ENCODE results near the gene AGTRAP. TPM values are rescaled to one million over a fixed set of nuclear protein-coding genes. Genes with fewer than 3 reads are reported as not detected.

The AGTRAP gene
- total and polyA plus RNA-seq, 9 of the 15 experiments (the other 6 are each of a cell fraction or from before 2014, with no cell fraction given): 26.8 to 105 (median 57.5) TPM

DNA sequence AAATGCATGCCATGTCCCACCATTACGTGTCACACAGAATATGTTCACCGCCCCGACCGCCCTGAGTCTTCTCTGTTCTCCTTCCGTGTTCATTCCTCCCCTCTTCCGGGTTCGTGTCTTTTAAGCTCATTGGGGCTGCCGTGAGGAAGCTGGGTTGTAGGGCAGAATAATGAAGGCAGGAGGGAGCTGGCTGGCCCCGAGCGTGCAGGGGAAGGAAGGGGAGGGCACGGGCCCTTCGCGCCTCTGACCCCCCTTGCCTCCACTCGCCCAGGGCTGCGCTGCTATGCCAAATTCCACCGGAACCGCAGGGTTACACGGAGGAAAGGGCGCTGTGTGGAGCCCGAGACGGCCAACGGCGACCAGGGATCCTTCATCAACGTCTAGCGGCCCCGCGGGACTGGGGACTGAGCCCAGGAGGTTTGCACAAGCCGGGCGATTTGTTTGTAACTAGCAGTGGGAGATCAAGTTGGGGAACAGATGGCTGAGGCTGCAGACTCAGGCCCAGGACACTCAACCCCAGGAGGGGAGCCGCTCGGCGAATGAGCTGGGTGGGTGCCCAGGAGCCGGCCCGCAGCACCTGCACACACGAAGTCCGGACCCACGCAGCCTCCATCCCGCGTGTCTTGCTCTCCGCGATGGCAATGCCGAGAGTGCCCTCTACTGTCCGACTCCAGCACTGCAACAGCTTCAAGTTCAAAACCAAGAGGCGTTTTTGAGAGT lies 16.5 kb upstream of the AGTRAP start (continued):
- TF ChIP-seq, protein P1, sequence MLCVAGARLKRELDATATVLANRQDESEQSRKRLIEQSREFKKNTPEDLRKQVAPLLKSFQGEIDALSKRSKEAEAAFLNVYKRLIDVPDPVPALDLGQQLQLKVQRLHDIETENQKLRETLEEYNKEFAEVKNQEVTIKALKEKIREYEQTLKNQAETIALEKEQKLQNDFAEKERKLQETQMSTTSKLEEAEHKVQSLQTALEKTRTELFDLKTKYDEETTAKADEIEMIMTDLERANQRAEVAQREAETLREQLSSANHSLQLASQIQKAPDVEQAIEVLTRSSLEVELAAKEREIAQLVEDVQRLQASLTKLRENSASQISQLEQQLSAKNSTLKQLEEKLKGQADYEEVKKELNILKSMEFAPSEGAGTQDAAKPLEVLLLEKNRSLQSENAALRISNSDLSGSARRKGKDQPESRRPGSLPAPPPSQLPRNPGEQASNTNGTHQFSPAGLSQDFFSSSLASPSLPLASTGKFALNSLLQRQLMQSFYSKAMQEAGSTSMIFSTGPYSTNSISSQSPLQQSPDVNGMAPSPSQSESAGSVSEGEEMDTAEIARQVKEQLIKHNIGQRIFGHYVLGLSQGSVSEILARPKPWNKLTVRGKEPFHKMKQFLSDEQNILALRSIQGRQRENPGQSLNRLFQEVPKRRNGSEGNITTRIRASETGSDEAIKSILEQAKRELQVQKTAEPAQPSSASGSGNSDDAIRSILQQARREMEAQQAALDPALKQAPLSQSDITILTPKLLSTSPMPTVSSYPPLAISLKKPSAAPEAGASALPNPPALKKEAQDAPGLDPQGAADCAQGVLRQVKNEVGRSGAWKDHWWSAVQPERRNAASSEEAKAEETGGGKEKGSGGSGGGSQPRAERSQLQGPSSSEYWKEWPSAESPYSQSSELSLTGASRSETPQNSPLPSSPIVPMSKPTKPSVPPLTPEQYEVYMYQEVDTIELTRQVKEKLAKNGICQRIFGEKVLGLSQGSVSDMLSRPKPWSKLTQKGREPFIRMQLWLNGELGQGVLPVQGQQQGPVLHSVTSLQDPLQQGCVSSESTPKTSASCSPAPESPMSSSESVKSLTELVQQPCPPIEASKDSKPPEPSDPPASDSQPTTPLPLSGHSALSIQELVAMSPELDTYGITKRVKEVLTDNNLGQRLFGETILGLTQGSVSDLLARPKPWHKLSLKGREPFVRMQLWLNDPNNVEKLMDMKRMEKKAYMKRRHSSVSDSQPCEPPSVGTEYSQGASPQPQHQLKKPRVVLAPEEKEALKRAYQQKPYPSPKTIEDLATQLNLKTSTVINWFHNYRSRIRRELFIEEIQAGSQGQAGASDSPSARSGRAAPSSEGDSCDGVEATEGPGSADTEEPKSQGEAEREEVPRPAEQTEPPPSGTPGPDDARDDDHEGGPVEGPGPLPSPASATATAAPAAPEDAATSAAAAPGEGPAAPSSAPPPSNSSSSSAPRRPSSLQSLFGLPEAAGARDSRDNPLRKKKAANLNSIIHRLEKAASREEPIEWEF (CRISPR knock-in tag; IDR thresholded peaks at IDR 0.05): no peak
- peak; percentile 77 for TF ChIP-seq CTBP1 (IDR thresholded peaks at IDR 0.05; ENCODE audit: borderline replicate concordance)
- TF ChIP-seq ZNF76 (CRISPR knock-in tag; IDR thresholded peaks at IDR 0.05; ENCODE audit: borderline replicate concordance): no peak
- no peak for TF ChIP-seq ZFP36 (IDR thresholded peaks at IDR 0.05; ENCODE audit: low read depth, low read length, partially characterized antibody)
- TF ChIP-seq ZEB2 (IDR thresholded peaks at IDR 0.05): no peak
- no peak for TF ChIP-seq SMAD1 (IDR thresholded peaks at IDR 0.05; ENCODE audit: low read depth, low read length, partially characterized antibody)
- no peak for TF ChIP-seq ZNF282 (CRISPR knock-in tag; IDR thresholded peaks at IDR 0.05)
- peak; percentile 93 for TF ChIP-seq ARID2 (IDR thresholded peaks at IDR 0.05)
- TF ChIP-seq IFI16 (CRISPR knock-in tag; IDR thresholded peaks at IDR 0.05): no peak
- TF ChIP-seq POLR3A (IDR thresholded peaks at IDR 0.05; ENCODE audit: borderline replicate concordance, extremely low read depth, insufficient read depth, insufficient read length): no peak
- no peak for TF ChIP-seq RBM14 (IDR thresholded peaks at IDR 0.05; ENCODE audit: borderline replicate concordance, insufficient read depth, low read depth, low read length)
- TF ChIP-seq, protein P2, sequence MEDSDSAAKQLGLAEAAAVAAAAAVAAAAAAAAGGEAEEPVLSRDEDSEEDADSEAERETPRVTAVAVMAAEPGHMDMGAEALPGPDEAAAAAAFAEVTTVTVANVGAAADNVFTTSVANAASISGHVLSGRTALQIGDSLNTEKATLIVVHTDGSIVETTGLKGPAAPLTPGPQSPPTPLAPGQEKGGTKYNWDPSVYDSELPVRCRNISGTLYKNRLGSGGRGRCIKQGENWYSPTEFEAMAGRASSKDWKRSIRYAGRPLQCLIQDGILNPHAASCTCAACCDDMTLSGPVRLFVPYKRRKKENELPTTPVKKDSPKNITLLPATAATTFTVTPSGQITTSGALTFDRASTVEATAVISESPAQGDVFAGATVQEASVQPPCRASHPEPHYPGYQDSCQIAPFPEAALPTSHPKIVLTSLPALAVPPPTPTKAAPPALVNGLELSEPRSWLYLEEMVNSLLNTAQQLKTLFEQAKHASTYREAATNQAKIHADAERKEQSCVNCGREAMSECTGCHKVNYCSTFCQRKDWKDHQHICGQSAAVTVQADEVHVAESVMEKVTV (CRISPR knock-in tag; IDR thresholded peaks at IDR 0.05): peak; percentile 95
- TF ChIP-seq ZBTB26 (CRISPR knock-in tag; IDR thresholded peaks at IDR 0.05): no peak
- TF ChIP-seq, protein P3, sequence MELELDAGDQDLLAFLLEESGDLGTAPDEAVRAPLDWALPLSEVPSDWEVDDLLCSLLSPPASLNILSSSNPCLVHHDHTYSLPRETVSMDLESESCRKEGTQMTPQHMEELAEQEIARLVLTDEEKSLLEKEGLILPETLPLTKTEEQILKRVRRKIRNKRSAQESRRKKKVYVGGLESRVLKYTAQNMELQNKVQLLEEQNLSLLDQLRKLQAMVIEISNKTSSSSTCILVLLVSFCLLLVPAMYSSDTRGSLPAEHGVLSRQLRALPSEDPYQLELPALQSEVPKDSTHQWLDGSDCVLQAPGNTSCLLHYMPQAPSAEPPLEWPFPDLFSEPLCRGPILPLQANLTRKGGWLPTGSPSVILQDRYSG (tag; conservative IDR thresholded peaks at IDR 0.05; ENCODE audit: low read depth): no peak
